Left lung (tissue), 10 donors: ENCODE results near the gene ABCA6. TPM values are rescaled to one million over a fixed set of nuclear protein-coding genes. Genes with fewer than 3 reads are reported as not detected.

Experiments used
- ATAC-seq: fragments of 200-7000 bp; cut with Tn5 transposase; one replicate; pipeline ENCODE4 v1.9.1; 2020; ENCODE audit warnings: moderate library complexity
- DNase-seq, 4 donors: peaks; one replicate each; pipeline ENCODE4 v3.0.0-alpha.2; 2013 to 2020
- H3K27ac ChIP-seq, 2 donors: fragments of 200-600 bp; sonication (generic) in 1 of 2; one replicate each; pipeline versions ENCODE4 v1.5.0 to v1.8.0; 2020 to 2021
- H3K27me3 ChIP-seq, 2 donors: fragments of 200-600 bp; sonication (generic) in 1 of 2; one replicate each; pipeline versions ENCODE4 v1.5.0 to v1.8.0; 2020 to 2021
- H3K36me3 ChIP-seq, 2 donors: fragments of 200-600 bp; sonication (generic) in 1 of 2; one replicate each; pipeline versions ENCODE4 v1.5.0 to v1.8.0; 2020 to 2021
- H3K4me1 ChIP-seq, 2 donors: fragments of 200-600 bp; one replicate each; pipeline ENCODE4 v1.8.0; 2021
- H3K4me3 ChIP-seq, 2 donors: fragments of 200-600 bp; sonication (generic) in 1 of 2; one replicate each; pipeline versions ENCODE4 v1.5.0 to v1.8.0; 2020 to 2021; ENCODE audit warnings: mild to moderate bottlenecking in 1 of 2
- H3K9me3 ChIP-seq, 2 donors: fragments of 200-600 bp; sonication (generic) in 1 of 2; one replicate each; pipeline versions ENCODE4 v1.5.0 to v1.8.0; 2020 to 2021
- CTCF ChIP-seq, 2 donors: fragments of 200-600 bp; sonication (generic) in 1 of 2; IDR thresholded peaks; one replicate each; pipeline versions ENCODE4 v1.5.0 to v1.8.0; 2021; ENCODE audit warnings: antibody characterized with exemption in 2 of 2
- intact Hi-C, 2 donors: fragments of 100-400 bp; cut with DNase I; formaldehyde crosslinking; loops; one replicate each; pipeline versions ENCODE4 v1.11.2 to v1.14.2; 2022
- microRNA-seq, 2 donors: library from miRNA; unstranded; fragments of <30 nt; microRNA quantifications; one replicate each; pipeline ENCODE4, GENCODE V29; 2019
- polyA plus RNA-seq, 6 donors: library from polyadenylated mRNA; unstranded; fragments of 120-200 nt; gene quantifications; one replicate each; pipeline ENCODE4 v1.2.1, GENCODE V29; 2013; ENCODE audit not compliant: insufficient read length in 6 of 6
- total RNA-seq, 2 donors: library from RNA; stranded (reverse); fragmentation: NEBNext Ultra II Directional; extraction: Animal tissue kit (Norgen Biotek cat#: 25700); gene quantifications; one replicate each; pipeline ENCODE4 v1.2.1, GENCODE V29; 2021
- donor health status: DM: no; HTN: yes; CAD: no.
- donor health status: DM: no; HTN: no; CAD: no.

Gene ABCA6
- total and polyA plus RNA-seq, 8 donors = 12.4 to 60.7 (median 32.8) TPM

GRCh38 chr17:69042308-69042707, 99.4 kb downstream of the ABCA6 start:
- no peak for DNase-seq
- H3K4me1 ChIP-seq = peaks cover 0 to 5% of the 10 kb centered on the region in 2 donors
- no peak for TF ChIP-seq CTCF (IDR thresholded peaks at IDR 0.05)
- no peak overlapping the region for H3K4me3 ChIP-seq
- ATAC-seq = no peak
- no peaks in the 10 kb centered on the region for H3K27me3 ChIP-seq
- H3K27ac ChIP-seq = no peak overlapping the region
- no peaks in the 10 kb centered on the region for H3K36me3 ChIP-seq
- peaks cover 0 to 3% of the 10 kb centered on the region in 2 donors for H3K9me3 ChIP-seq
- intact Hi-C loops = no loop called here

GRCh38 chr17:69031839-69032238, 109.9 kb downstream of the ABCA6 start:
- Histone ChIP-seq H3K27me3 (no peaks in the 10 kb centered on the region), H3K4me3 (no peak overlapping the region), H3K27ac (no peak overlapping the region), H3K9me3 (peaks cover 0 to 4% of the 10 kb centered on the region in 2 donors), H3K4me1 (no peaks in the 10 kb centered on the region), H3K36me3 (no peaks in the 10 kb centered on the region)
- TF ChIP-seq CTCF (IDR thresholded peaks at IDR 0.05) = no peak
- DNase-seq = no peak
- ATAC-seq = no peak
- intact Hi-C loops = no loop called here

GRCh38 chr17:69030169-69030568, 111.5 kb downstream of the ABCA6 start:
- Histone ChIP-seq H3K4me3 (no peak overlapping the region), H3K4me1 (no peaks in the 10 kb centered on the region), H3K9me3 (no peaks in the 10 kb centered on the region), H3K36me3 (no peaks in the 10 kb centered on the region), H3K27ac (no peak overlapping the region), H3K27me3 (no peaks in the 10 kb centered on the region)
- DNase-seq (no peak), ATAC-seq (no peak)
- no peak for TF ChIP-seq CTCF (IDR thresholded peaks at IDR 0.05)
- intact Hi-C loops = no loop called here

Small RNA genes within 50 kb of the gene (microRNA-seq; reads per million reads assigned to microRNA genes)
- 0 reads per million in 2 donors for gene MIR4524A
- 0 reads per million in 2 donors for gene MIR4524B

Other genes starting within 250 kb of the ABCA6 start
- 10 to 100 TPM; 22.7 to 23.7 TPM for gene ABCA8, start 186.5 kb downstream of the ABCA6 start, total RNA-seq
- gene ABCA8, start 186.5 kb downstream of the ABCA6 start, polyA plus RNA-seq = 100 to 1,000 TPM in 4 of 6 donors, 10 to 100 TPM in 2; 74.8 to 145 (median 105) TPM
- gene ABCA9, start 81.0 kb downstream of the ABCA6 start, total RNA-seq = 1 to 10 TPM; 2.4 to 4.2 TPM
- gene ABCA9, start 81.0 kb downstream of the ABCA6 start, polyA plus RNA-seq = 10 to 100 TPM in 1 of 6 donors, 1 to 10 TPM in 5; 4.4 to 11.0 (median 8.7) TPM
- gene ABCA10, start 86.9 kb upstream of the ABCA6 start, total RNA-seq = 1 to 10 TPM; 4.0 to 5.9 TPM
- gene ABCA10, start 86.9 kb upstream of the ABCA6 start, polyA plus RNA-seq = 10 to 100 TPM in 4 of 6 donors, 1 to 10 TPM in 2; 6.8 to 20.2 (median 10.7) TPM
- 10 to 100 TPM; 14.7 to 15.6 TPM for gene ABCA5, start 185.2 kb upstream of the ABCA6 start, total RNA-seq
- 10 to 100 TPM; 18.4 to 29.8 (median 20.8) TPM for gene ABCA5, start 185.2 kb upstream of the ABCA6 start, polyA plus RNA-seq